ENCODE results near the gene C12orf75.
"Not testable (repeated sequence)": the region's sequence is repeated elsewhere in the genome, so short reads cannot be mapped to it uniquely, and the experiment has no call there.

C12orf75 gene

DNA sequence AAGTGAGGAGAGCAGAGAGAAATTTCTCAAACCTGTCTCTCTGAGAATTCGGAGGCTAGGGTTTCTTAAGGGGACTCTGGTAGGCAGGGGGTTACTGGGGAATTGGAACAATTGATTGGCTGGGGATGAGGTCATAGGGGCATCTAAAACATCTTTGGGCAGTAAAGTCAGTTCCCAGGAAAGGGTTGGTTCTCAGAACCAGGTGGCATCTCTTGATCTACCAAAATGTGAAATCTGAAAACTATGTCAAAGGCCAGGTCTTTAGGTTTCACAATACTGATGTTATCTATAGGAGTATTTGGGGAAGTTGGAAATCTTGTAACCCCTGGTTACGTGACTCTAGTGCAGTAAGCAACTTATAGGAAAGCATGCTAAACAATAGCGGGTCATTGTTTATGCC, 6.9 kb downstream of the C12orf75 start:
- DNase-seq, result no peak

DNA sequence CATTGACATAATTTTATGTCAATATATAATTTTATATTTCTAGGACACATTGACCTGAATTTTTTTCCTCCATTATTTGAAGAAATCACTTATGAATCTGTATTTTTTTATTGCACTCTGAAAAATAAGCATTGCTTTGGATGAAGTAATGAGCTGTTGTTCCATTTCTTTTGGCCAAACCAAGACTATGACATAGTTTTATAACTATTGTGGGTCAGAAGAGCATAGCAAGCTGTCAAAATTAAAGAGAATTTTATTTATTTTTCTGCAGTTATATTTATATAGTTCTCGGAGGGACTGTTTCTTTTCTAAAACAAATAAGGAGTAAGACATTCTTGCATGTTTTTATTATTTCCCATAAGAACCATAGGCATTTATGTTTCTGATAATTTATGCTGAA, 8.5 kb downstream of the C12orf75 start:
- no peak for DNase-seq

DNA sequence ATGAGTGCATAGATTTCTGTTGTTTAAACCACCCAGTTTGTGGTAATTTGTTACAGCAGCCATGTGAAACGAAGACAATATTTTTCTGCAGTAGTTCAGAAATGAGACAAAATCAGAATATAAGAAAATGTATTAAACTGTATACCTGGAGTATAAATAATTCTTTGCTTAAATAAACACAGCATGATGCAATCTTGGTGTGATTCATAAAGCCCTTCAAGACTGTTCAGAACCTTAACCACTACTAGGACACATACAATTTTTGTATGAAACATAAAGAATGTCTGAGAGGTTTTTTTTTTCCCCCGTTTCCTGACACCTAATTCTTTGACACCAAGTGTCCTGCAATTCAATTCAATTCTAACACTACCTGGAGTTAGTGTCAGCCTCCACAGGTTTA, 10.5 kb downstream of the C12orf75 start:
- no peak for DNase-seq

DNA sequence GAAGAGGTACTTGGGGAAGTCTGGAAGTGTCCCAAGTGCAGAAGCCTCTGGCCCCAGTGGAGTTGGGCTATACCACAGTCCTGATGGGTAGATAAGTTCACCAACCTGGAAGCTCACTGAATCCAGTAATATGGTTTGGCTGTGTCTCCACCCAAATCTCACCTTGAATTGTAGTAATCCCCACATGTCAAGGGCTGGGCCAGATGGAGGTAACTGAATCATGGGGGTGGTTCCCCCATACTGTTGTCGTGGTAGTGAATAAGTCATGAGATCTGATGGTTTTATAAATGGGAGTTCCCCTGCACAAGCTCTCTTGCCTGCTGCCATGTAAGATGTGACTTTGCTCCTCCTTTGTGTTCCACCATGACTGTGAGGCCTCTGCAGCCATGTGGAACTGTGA, 11.1 kb downstream of the C12orf75 start:
- DNase-seq, result not testable (repeated sequence)

DNA sequence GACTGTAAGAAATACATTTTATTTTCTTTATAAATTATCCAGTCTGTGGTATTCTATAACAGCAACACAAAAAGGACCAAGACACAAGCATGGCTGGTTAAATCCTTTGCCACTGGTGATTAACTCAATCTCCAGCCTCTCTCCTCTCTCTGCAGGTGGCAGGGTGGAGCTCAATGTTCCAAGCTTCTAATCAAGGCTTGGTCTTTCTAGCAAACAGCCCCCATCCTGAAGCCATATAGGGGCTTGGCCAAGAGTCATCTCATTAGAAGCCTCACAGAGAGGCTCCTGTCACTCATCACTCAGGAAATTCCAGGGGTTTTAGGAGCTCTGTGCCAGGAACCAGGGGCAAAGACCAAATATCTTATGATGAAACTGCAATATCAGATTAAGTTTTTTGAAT, 12.0 kb downstream of the C12orf75 start:
- no peak for DNase-seq

DNA sequence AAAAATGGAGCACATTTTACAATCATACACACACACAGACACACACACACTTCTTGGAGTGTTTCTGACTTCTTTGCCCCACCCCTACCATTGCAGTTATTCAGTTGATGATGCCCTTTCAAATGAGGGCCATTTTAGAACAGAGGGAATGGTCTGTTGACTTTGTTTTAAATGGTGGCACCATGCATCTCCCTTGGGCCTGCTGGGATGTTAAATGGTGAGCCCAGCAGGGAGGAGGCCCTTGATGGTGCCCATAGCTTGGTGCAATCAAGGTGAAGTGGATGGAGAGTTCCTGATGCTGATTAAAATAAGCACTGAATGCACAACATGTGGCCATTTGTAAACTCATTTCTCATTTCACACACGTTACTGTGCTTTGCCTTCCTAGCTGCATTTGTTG, 13.3 kb downstream of the C12orf75 start:
- DNase-seq, result no peak

DNA sequence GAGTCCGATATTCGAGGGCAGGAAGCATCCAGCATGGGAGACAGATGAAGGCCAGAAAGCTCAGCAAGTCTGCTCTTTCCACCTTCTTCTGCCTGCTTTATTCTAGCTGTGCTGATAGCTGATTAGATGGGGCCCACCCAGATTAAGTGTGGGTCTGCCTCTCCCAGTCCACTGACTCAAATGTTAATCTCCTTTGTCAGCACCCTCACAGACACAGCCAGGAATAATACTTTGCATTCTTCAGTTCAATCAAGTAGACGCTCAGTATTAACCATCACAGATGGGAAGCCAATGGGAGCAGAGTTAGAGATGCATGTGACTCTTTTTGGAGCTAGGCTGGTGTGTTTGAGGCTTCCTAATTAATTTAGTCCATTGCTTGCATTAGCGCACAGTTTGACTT, 17.0 kb downstream of the C12orf75 start:
- no peak for DNase-seq

DNA sequence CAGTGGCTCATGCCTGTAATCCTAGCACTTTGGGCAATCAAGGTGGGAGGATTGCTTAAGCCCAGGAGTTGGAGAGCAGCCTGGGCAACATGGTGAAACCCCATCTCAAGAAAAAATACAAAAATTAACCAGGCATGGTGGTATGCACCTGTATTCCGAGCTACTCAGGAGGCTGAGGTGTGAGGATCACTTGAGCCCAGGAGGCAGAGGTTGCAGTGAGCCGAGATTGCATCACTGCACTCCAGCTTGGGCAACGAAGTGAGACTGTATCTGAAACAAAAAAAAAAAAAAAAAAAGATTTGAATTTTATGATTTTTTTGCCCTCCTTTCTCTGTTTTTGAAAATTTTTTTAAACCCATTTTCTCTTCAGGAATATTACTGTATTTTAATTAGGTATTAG, 17.7 kb downstream of the C12orf75 start:
- DNase-seq, result no peak

DNA sequence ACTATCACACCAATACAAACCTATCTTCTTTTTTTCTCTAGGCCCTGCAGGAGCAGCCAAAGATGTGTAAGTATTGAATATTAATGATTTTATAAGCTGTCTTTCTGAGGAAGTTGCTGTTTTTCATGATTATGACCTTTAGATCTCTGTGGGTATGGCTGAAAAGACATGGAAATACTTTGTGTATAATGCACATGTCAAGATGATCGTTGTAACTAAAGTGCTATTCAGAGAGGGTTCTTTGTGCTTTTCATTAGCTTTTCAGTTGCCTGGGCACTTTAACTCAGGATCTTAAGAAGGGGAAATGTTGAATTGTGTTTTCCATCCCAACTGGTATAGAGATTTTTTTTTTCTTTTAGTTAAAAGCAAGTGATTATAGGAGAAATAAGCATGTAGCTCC, 18.1 kb downstream of the C12orf75 start:
- DNase-seq, result no peak

DNA sequence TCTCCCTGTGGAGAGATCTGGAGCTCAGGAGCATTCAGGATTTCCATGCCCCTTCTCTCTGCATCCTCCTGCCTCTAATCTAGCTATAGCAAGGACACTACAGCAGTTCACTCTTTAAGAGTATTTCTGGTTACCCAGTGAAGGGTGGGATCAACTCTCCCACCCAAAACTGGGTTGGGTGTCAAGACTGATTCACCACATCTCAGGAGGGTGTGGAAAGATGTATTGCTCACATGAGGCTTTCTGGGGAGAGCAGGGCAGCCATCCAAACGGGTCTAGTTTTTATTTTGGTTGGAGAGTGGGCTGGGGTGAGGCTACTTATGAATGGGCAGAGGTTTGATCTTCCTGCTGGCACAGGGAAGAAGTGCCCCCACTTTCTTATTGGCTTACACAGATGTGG, 18.6 kb downstream of the C12orf75 start:
- DNase-seq, result no peak

DNA sequence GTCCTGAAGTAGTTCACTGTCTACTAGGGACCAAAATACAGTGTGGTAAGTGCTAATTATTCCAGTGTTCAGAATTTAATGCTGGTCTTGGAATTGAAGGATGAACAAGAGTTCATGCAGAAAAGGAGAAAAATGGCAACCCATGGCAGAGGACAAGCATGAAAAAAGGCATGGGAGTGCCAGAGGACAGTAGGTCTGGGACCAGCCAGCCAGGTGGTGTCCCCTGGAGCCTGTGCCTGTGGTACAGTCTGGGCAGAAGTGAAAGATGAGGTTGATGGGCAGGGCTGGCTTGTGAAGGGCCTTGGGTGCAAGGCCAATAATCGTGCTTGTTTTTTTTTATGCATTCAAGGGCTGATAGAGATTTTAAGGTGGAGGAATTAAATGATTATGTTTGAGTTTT, 21.0 kb downstream of the C12orf75 start:
- DNase-seq, result no peak

DNA sequence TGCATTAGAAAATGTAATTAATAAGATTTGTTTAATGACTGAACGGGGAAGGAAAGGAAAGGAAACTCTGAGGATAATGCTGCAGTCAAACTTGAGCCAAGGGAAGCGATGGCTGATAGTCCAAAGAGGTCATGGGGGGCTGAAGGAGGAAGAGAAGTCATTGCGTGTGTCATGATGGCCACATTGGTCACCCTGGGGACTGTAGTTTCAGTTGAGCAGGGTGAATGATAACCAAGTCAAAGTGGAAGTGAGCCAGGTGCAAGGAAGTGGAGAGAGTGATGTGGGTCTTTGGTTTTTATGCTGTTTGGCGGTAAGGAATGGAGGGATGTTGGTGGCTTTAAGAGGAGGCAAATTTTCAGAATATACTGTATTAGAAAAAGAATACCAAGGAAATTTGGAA, 21.6 kb downstream of the C12orf75 start:
- no peak for DNase-seq

DNA sequence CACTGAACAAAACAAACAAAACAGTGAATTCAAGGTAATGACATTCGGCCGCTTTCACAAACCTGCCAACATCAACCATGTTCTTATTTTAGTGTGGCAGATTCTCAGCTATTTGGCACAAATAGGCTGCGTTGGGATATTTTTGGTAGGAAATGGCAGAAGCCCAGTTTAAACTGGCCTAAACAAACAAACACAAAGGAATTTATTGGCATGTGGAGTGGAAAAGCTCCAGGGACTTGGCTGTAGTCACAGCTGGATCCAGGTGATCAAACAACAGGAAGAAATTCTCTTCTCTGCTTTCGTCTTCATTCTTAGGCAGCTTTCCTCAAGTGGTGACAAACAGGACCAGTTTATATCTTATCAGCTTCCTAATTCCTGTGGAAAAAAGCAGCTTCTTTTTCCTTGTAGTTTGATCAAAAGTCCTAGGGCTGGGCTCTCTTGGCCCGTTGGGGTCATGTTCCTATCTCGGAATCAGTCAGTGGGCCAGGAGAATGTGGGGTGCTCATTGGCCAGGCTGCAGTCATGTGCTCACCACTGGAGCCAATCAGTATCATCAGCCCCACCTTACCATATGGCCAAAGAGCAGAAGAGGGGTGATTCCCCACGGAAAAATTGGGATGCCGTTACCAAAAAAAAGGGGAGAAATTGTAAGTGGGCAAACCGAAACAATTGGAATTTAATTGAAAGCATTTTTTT, 22.6 kb downstream of the C12orf75 start:
- no peak for DNase-seq

DNA sequence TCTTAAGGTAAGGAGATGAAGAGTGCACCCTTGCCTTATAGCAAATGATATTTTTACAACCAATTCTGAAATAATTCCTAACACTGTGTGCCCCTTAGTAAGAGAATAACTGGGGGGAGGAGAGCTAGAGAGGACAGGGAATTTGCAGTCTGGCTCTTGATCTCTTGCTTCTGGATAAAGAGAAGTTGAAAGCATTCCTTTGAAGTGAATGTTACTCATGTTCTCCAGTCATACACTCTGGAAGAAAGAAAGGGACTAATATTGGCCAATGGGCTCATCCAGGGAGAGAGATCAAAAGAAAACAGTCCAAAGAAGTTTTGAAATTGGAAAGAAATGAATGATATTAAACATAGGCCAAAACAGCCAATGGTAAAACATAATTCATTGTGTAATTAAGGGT, 25.3 kb downstream of the C12orf75 start:
- no peak for DNase-seq

DNA sequence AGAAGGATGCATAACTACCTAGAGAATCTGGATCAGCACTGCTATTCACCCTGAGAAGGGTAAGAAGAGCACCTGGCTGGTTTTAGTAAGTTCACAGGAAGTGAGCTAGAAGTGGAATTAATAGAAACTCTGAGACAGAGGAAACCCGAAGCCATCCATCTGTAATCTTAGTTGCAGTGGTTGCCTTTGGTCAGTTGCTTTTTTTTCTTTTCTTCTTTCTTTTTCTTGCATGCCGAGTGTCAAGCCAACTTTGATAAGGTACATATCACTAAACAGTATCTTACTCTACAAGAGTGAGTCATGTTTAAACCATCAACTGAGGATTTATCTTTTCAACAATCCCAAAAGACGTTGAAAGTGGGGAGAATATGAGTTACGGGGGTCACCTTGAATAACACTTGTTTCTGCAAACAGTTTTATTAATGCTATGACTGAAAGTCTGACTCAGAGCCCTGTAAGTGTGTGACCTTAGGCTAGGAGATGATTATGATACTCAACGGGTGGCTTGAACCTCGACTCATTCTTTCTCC, 26.7 kb downstream of the C12orf75 start:
- DNase-seq, result no peak

DNA sequence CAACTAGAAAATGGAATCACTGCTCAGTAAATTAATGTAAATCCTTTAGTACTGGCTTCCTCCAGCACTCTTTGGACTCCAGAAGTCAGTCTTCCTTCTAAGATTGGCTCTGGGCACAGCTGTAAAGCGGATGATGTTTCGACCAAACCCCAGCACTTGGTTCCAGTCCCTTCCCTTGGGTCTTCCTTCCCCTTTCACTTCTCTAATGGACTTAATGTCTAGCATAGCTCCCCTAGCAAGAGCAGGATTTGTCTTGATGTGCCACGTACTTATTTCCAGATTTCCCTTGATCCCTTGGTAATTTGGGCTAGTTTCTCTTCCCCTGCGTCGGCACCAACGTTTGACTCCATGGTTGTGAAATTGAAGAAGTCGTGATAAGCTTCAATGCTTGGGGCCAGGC, 28.3 kb downstream of the C12orf75 start:
- no peak for DNase-seq

DNA sequence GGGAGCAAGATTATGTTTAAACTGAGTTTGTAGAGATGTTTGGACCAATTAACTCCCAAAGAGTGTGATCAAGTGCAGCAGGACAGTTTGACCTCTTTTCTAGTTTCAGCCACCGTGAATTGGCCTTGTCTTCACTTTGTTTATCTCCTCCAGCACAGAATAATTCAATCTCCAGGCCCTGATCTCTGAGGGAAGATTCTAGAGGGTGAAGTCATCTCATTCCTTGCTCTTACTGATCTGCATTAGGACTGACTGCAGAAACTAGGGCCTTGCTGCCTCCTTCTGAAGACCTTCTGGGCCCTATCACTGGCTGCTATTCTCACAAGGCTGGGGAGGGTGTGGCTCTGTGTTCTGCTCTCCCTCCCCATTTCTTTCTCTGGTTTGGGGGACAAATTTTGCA, 29.4 kb downstream of the C12orf75 start:
- DNase-seq, result no peak

DNA sequence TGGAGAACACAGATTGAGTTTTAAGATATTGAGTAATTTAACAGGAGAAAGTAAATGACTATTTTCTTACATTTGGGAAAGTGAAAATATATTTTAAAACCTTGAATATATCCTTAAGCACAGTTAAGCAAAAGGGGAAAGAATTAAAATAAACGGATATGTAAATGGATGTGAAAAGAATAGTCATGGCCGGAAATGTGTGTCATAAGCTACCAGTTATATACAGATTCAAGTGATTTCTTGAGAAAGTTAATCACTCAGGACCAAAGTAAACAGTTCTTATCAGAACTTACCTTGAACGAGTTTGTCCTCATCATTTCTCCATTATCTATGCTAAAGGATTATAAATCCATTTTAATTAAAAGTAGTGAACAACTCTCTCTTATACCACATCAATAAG, 33.4 kb downstream of the C12orf75 start:
- DNase-seq, result no peak

DNA sequence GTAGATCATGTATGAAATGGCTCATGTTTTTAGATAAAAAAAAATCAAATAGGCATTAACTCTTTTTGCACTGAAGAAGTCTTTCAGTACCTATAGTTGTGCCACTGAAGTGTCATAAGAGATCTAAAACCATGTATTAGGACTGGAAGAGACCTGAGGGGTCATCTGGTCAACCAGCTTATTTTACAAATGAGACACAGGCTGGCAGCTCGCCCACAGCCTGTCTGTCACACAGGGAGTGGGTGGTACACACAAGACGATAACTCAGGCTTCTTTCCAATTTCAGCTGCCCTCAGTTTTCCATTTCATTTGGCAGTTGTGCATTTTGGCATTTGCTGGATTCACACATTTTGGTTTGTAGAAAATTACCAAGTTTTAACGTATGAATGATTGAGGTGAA, 34.7 kb downstream of the C12orf75 start:
- no peak for DNase-seq

DNA sequence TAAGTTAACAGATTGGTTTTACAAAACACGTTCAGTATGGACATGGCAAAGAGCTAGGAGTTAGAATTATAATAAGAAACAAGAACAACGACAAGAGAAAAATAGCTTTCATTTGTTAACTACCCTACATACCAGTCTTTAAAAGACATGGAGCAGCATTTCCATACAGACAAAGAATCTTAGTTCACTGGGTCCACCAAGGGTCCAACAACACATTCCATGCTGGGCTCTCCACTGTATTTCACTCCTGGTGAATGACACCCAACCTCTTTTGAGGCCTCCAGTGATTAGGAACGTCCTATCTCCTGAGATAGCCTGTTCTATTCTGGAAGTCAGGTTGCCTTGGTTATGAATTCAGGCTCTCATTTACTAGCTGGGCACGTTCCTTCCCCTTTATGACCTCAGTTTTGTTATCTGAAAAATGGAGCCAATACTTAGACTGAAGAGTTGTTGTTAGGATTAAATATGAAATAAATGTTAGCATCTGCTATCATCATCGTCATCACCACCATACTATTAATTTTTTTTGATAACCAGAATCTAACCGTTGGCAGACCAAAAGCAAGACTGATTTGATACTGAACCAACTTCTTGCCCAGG, 37.7 kb downstream of the C12orf75 start:
- DNase-seq, result no peak

DNA sequence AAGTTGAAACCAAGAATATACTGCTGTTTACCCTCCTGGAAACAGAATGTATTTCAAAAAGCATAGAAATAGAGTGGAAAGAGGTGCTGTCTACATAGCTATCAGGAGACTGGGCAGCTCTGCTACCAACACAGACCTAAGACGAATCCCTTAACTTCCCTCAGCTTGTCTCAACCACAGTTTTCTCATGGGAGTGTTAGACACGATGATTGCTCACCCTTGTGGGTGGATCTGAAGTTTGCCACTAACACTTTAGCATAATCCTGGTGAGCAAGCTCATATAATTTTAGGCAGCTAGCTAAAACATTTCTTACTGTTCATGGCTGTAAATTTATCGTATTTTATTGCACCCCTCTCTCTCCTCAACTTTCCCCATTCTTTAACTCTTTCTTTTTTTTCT, 38.5 kb downstream of the C12orf75 start:
- no peak for DNase-seq

DNA sequence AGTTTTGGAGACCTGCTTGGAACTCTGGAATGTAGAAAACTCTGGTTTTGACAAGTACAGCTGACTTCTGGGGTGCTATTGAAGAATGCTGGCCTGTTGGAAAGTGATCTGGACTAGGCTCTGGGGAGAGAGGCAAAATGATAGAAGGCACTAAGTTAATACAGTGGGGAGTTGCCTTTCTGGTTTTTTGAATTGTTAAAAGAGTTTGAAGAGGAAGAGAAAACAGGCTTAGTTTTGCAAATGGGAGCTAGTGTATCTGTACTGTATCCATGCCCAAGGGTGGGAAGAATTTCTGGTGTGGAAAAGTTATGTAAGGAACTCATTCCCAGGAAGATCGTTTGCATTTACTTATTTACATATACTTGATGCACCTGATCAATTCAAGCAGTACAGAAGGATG, 43.8 kb downstream of the C12orf75 start:
- DNase-seq, result no peak

DNA sequence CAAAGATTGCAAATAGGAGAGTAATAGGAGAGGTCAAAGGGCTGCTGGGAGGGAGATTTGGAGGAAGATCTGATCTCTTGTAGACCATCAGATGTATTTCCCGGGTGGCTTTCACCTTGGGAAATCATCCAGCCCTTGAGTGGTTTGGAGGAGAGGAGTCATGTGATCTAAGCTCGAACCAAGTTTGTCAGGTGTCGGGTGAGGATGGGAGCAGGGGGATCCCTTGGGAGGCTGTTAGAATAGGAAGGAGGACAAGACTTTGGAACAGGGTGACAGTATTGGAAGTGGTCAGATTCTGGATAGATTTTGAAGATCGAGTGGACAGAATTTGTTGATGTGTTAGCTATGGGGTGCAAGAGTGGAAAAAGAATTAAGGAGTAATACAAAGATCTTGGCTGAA, 46.6 kb downstream of the C12orf75 start:
- no peak for DNase-seq

DNA sequence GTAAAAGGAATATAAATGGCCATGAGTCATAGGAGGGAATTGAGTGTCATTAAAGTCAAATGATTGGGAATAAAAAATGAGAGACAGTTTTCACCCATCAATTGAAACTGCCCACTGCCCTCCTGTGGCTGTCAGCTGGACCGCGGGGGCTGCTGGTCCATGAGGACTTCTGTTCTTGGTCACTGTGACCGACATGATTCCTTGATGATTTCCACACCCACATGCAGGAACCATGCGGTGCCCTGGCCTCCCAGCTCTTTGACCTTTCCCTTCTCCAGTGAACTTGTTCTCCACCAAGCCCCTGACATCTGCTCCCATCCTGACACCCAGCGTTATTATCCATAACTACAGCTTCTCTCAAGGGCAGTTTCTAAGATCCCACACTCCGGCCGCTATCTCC, 48.4 kb downstream of the C12orf75 start:
- DNase-seq, result no peak

Measured in central memory CD4-positive, alpha-beta T cell (primary cell).